ENCODE data around the gene AHI1. TPM values are rescaled to one million over a fixed set of nuclear protein-coding genes. Genes with fewer than 3 reads are reported as not detected.
"Not testable (repeated sequence)": the region's sequence is repeated elsewhere in the genome, so short reads cannot be mapped to it uniquely, and the experiment has no call there.

The AHI1 gene
- total RNA-seq, 1 donor from 2014 or later: 33.5 TPM

GRCh38 chr6:135347887-135348286 lies 149.7 kb downstream of the AHI1 start:
- Mint-ChIP-seq H3K4me3 (ENCODE audit: unreplicated experiment) (no peak overlapping the region), H3K27me3 (ENCODE audit: unreplicated experiment) (no peaks in the 10 kb centered on the region), H3K36me3 (ENCODE audit: unreplicated experiment) (peaks cover 11% of the 10 kb centered on the region), H3K4me1 (ENCODE audit: unreplicated experiment) (peaks cover 5% of the 10 kb centered on the region), H3K9me3 (ENCODE audit: unreplicated experiment) (no peaks in the 10 kb centered on the region), H3K27ac (ENCODE audit: unreplicated experiment) (no peak overlapping the region)
- no peak for DNase-seq (ENCODE audit: extremely low spot score, unreplicated experiment)
- no peak for TF ChIP-seq CTCF (IDR thresholded peaks at IDR 0.05)

GRCh38 chr6:135346747-135347146 lies 150.8 kb downstream of the AHI1 start:
- H3K4me3 Mint-ChIP-seq (ENCODE audit: unreplicated experiment): no peak overlapping the region
- no peak for TF ChIP-seq CTCF (IDR thresholded peaks at IDR 0.05)
- H3K27me3 Mint-ChIP-seq (ENCODE audit: unreplicated experiment): no peaks in the 10 kb centered on the region
- peaks cover 11% of the 10 kb centered on the region for H3K36me3 Mint-ChIP-seq (ENCODE audit: unreplicated experiment)
- no peak for DNase-seq (ENCODE audit: extremely low spot score, unreplicated experiment)
- peaks cover 5% of the 10 kb centered on the region for H3K4me1 Mint-ChIP-seq (ENCODE audit: unreplicated experiment)
- H3K27ac Mint-ChIP-seq (ENCODE audit: unreplicated experiment): no peak overlapping the region
- no peaks in the 10 kb centered on the region for H3K9me3 Mint-ChIP-seq (ENCODE audit: unreplicated experiment)

- peaks cover 14% of the 10 kb centered on the region for H3K36me3 Mint-ChIP-seq (ENCODE audit: unreplicated experiment)
- H3K4me3 Mint-ChIP-seq (ENCODE audit: unreplicated experiment): no peak overlapping the region
- H3K27me3 Mint-ChIP-seq (ENCODE audit: unreplicated experiment): no peaks in the 10 kb centered on the region
- H3K4me1 Mint-ChIP-seq (ENCODE audit: unreplicated experiment): no peaks in the 10 kb centered on the region
- no peak for TF ChIP-seq CTCF (IDR thresholded peaks at IDR 0.05)
- no peak for DNase-seq (ENCODE audit: extremely low spot score, unreplicated experiment)
- peaks cover 3% of the 10 kb centered on the region for H3K9me3 Mint-ChIP-seq (ENCODE audit: unreplicated experiment)
- no peak overlapping the region for H3K27ac Mint-ChIP-seq (ENCODE audit: unreplicated experiment)
These were observed 153.0 kb downstream of the AHI1 start for GRCh38 chr6:135344526-135344925.

- not testable (repeated sequence) for H3K4me3 Mint-ChIP-seq (ENCODE audit: unreplicated experiment); DNase-seq (ENCODE audit: extremely low spot score, unreplicated experiment); H3K4me1 Mint-ChIP-seq (ENCODE audit: unreplicated experiment); H3K27me3 Mint-ChIP-seq (ENCODE audit: unreplicated experiment); H3K36me3 Mint-ChIP-seq (ENCODE audit: unreplicated experiment); H3K27ac Mint-ChIP-seq (ENCODE audit: unreplicated experiment); H3K9me3 Mint-ChIP-seq (ENCODE audit: unreplicated experiment)
These were observed 157.6 kb downstream of the AHI1 start for GRCh38 chr6:135339920-135340319.

GRCh38 chr6:135334169-135334568 lies 163.4 kb downstream of the AHI1 start:
- peaks cover 8% of the 10 kb centered on the region for H3K4me1 Mint-ChIP-seq (ENCODE audit: unreplicated experiment)
- peaks cover 6% of the 10 kb centered on the region for H3K9me3 Mint-ChIP-seq (ENCODE audit: unreplicated experiment)
- H3K4me3 Mint-ChIP-seq (ENCODE audit: unreplicated experiment): no peak overlapping the region
- TF ChIP-seq CTCF (IDR thresholded peaks at IDR 0.05): no peak
- no peaks in the 10 kb centered on the region for H3K27me3 Mint-ChIP-seq (ENCODE audit: unreplicated experiment)
- no peak for DNase-seq (ENCODE audit: extremely low spot score, unreplicated experiment)
- no peak overlapping the region for H3K27ac Mint-ChIP-seq (ENCODE audit: unreplicated experiment)
- H3K36me3 Mint-ChIP-seq (ENCODE audit: unreplicated experiment): peaks cover 9% of the 10 kb centered on the region

- no peak overlapping the region for H3K27ac Mint-ChIP-seq (ENCODE audit: unreplicated experiment)
- H3K36me3 Mint-ChIP-seq (ENCODE audit: unreplicated experiment): peaks cover 10% of the 10 kb centered on the region
- H3K4me1 Mint-ChIP-seq (ENCODE audit: unreplicated experiment): peaks cover 8% of the 10 kb centered on the region
- H3K27me3 Mint-ChIP-seq (ENCODE audit: unreplicated experiment): no peaks in the 10 kb centered on the region
- TF ChIP-seq CTCF (IDR thresholded peaks at IDR 0.05): no peak
- DNase-seq (ENCODE audit: extremely low spot score, unreplicated experiment): no peak
- peaks cover 6% of the 10 kb centered on the region for H3K9me3 Mint-ChIP-seq (ENCODE audit: unreplicated experiment)
- H3K4me3 Mint-ChIP-seq (ENCODE audit: unreplicated experiment): no peak overlapping the region
These were observed 166.5 kb downstream of the AHI1 start for GRCh38 chr6:135331002-135331401.

All from osteocyte (in vitro differentiated cells).